HepG2 (cell line): ENCODE data around the gene PAPOLB. TPM values are rescaled to one million over a fixed set of nuclear protein-coding genes. Genes with fewer than 3 reads are reported as not detected.

Experiments used
- ATAC-seq: fragments of 200-7000 bp; cut with Tn5 transposase; 3 replicates; pipeline ENCODE4 v1.9.1; 2020; ENCODE audit warnings: mild to moderate bottlenecking, moderate library complexity
- BruUV-seq: library from RNA; stranded (reverse); fragments of 400-500 nt; replicated peaks from 2 replicates; lab custom pipeline; 2021; lab: Mats Ljungman, UMichigan
- CTCF ChIA-PET: fragments of 300-600 bp; formaldehyde crosslinking; extraction: SDS; loops from one replicate; lab custom pipeline; 2021; ENCODE audit warnings: low total read pairs, inconsistent platforms, low intra/inter-chr PET ratio; lab: Yijun Ruan, JAX
- POLR2A ChIA-PET: fragments of 350-600 bp; sonication (Branson Sonifier 250); formaldehyde crosslinking; loops from one replicate; lab custom pipeline; 2020; ENCODE audit warnings: antibody characterized with exemption, inconsistent platforms; lab: Yijun Ruan, JAX
- DNase-seq: peaks from one replicate; pipeline ENCODE4 v3.0.0-alpha.2; 2015; ENCODE audit warnings: low spot score
- FAIRE-seq: peaks from 3 replicates; lab custom pipeline; 2011; peaks lifted over from hg19 to GRCh38; lab: Jason Lieb, UNC
- H2AFZ ChIP-seq: one replicate; pipeline ENCODE4 v1.6.1; 2011; ENCODE audit warnings: low read length, inconsistent platforms
- H3K27ac ChIP-seq: fragments of 300-600 bp; 3 replicates; pipeline ENCODE4 v1.8.0; 2011; ENCODE audit warnings: mixed run types, mild to moderate bottlenecking, mixed read lengths, low read length, inconsistent platforms; ENCODE audit not compliant: insufficient read depth; ENCODE audit errors: extremely low read length
- H3K27me3 ChIP-seq, 2 experiments: fragments of 200-600 bp in 1 of 2; 2 replicates in 1 of 2; 3 replicates in 1 of 2; pipeline versions ENCODE4 v1.6.0 to v1.8.0; 2011; ENCODE audit warnings: low read length in 2 of 2, mild to moderate bottlenecking in 2 of 2, moderate library complexity in 2 of 2, inconsistent platforms in 1 of 2; ENCODE audit not compliant: insufficient read depth in 2 of 2, control insufficient read depth in 1 of 2
- H3K36me3 ChIP-seq, 2 experiments: fragments of 200-600 bp in 1 of 2; replicated peaks in 1 of 2; 2 replicates in 1 of 2; 3 replicates in 1 of 2; pipeline versions ENCODE4 v1.5.1 to v1.8.0; 2011; ENCODE audit warnings: low read length in 2 of 2, inconsistent platforms in 1 of 2; ENCODE audit not compliant: insufficient read depth in 2 of 2, control insufficient read depth in 1 of 2
- H3K4me1 ChIP-seq: 2 replicates; pipeline ENCODE4 v1.5.1; 2012; ENCODE audit warnings: low read length, inconsistent platforms; ENCODE audit not compliant: insufficient read depth
- H3K4me2 ChIP-seq: 2 replicates; pipeline ENCODE4 v1.6.0; 2011; ENCODE audit warnings: low read depth, low read length, inconsistent platforms
- H3K4me3 ChIP-seq, 3 experiments: fragments of 200-600 bp in 1 of 3; sonication (generic), shearing (Covaris generic) in 1 of 3; replicated peaks in 1 of 3; 2 replicates each; pipeline ENCODE4 v1.5.1; 2011 to 2016; ENCODE audit warnings: low read length in 3 of 3, inconsistent platforms in 2 of 3, low read depth in 2 of 3, mild to moderate bottlenecking in 2 of 3, control low read depth in 1 of 3, mixed read lengths in 1 of 3; ENCODE audit not compliant: insufficient read depth in 1 of 3
- H3K79me2 ChIP-seq: one replicate; pipeline ENCODE4 v1.6.1; 2011; ENCODE audit warnings: low read length, inconsistent platforms; ENCODE audit not compliant: insufficient read depth
- H3K9ac ChIP-seq: 2 replicates; pipeline ENCODE4 v1.6.0; 2011; ENCODE audit warnings: mild to moderate bottlenecking, low read depth, low read length, inconsistent platforms; ENCODE audit not compliant: insufficient read depth
- H3K9me3 ChIP-seq: 2 replicates; pipeline ENCODE4 v1.5.1; 2012; ENCODE audit warnings: mild to moderate bottlenecking, low read length
- H4K20me1 ChIP-seq: 2 replicates; pipeline ENCODE4 v1.6.0; 2011; ENCODE audit warnings: inconsistent platforms, mild to moderate bottlenecking, low read length, moderate library complexity; ENCODE audit not compliant: insufficient read depth
- CCAR2 ChIP-seq: fragments of 200-400 bp; formaldehyde crosslinking; optimal IDR thresholded peaks from 2 replicates; pipeline ENCODE3; 2018; ENCODE audit warnings: low read depth, mild to moderate bottlenecking, low read length, moderate library complexity
- FOXJ3 ChIP-seq: sonication (generic); formaldehyde crosslinking; IDR thresholded peaks from 2 replicates; pipeline ENCODE4 v1.4.0; 2020; ENCODE audit warnings: missing genetic modification reagents, mild to moderate bottlenecking, borderline replicate concordance
- GABPB1 ChIP-seq: IDR thresholded peaks from 2 replicates; pipeline ENCODE4 v1.6.1; 2016; ENCODE audit warnings: mild to moderate bottlenecking, missing genetic modification reagents, moderate library complexity, missing compliant biosample characterization
- KDM6A ChIP-seq: IDR thresholded peaks from 2 replicates; pipeline ENCODE4 v1.6.1; 2016; ENCODE audit warnings: low read depth
- MZF1 ChIP-seq: sonication (generic); formaldehyde crosslinking; IDR thresholded peaks from 2 replicates; pipeline ENCODE4 v1.8.1; 2023; ENCODE audit warnings: mild to moderate bottlenecking, missing genetic modification reagents, borderline replicate concordance
- NCOA5 ChIP-seq: sonication (generic); formaldehyde crosslinking; IDR thresholded peaks from 2 replicates; pipeline ENCODE4 v1.4.0; 2020; ENCODE audit warnings: missing genetic modification reagents
- PTBP1 ChIP-seq: fragments of 200-400 bp; formaldehyde crosslinking; IDR thresholded peaks from 2 replicates; pipeline ENCODE4 v1.6.1; 2018; ENCODE audit warnings: low read length, low read depth; ENCODE audit not compliant: poor library complexity, severe bottlenecking
- RELA ChIP-seq: sonication (generic); formaldehyde crosslinking; IDR thresholded peaks from 2 replicates; pipeline ENCODE4 v1.4.0; 2020; ENCODE audit warnings: missing genetic modification reagents
- SIN3A ChIP-seq: IDR thresholded peaks from 2 replicates; pipeline ENCODE4 v1.6.1; 2011; ENCODE audit warnings: low read depth, mild to moderate bottlenecking, control low read depth, low read length, borderline replicate concordance
- ZNF18 ChIP-seq: sonication (generic); formaldehyde crosslinking; IDR thresholded peaks from 2 replicates; pipeline ENCODE4 v1.8.0; 2022; ENCODE audit warnings: mild to moderate bottlenecking, missing genetic modification reagents; ENCODE audit not compliant: insufficient replicate concordance
- ZNF205 ChIP-seq: IDR thresholded peaks from 2 replicates; pipeline ENCODE4 v1.6.1; 2018; ENCODE audit warnings: missing biosample characterization, missing genetic modification reagents
- ZNF460 ChIP-seq: sonication (generic); formaldehyde crosslinking; IDR thresholded peaks from 2 replicates; pipeline ENCODE4 v1.5.1; 2020; ENCODE audit warnings: missing genetic modification reagents, mild to moderate bottlenecking, borderline replicate concordance
- ZSCAN5A ChIP-seq: sonication (generic); formaldehyde crosslinking; IDR thresholded peaks from 2 replicates; pipeline ENCODE4 v1.8.0; 2022; ENCODE audit warnings: mild to moderate bottlenecking, missing genetic modification reagents, borderline replicate concordance
- ZUFSP ChIP-seq: sonication (generic); formaldehyde crosslinking; IDR thresholded peaks from 2 replicates; pipeline ENCODE4 v1.9.0; 2021; ENCODE audit warnings: missing genetic modification reagents, mild to moderate bottlenecking, borderline replicate concordance
- WGBS: methylation state at CpG from one replicate; pipeline ENCODE4 v1.1.6; 2017; ENCODE audit warnings: low lambda C conversion rate; 5-methylcytosine and 5-hydroxymethylcytosine counted together
- in situ Hi-C: cut with HindIII; loops from 2 replicates; pipeline ENCODE4 v1.10.0; 2017; ENCODE audit warnings: low pct_unique_long_range_greater_than_20kb; ENCODE audit not compliant: extremely low pct_ligation_motif_present
- intact Hi-C: fragments of 100-400 bp; cut with micrococcal nuclease; formaldehyde crosslinking; loops from one replicate; pipeline ENCODE4 v1.10.0; 2022; ENCODE audit not compliant: unreplicated experiment
- polyA plus RNA-seq, 8 experiments: library from polyadenylated mRNA; depleted of rRNA in 3 of 8; stranded (reverse) in 7 of 8; unstranded in 1 of 8; fragments of >200 nt; fragmentation: Illumina TruSeq in 4 of 8; extraction: Trizol in 4 of 8; gene quantifications; 2 replicates each; pipeline versions ENCODE4 v1.2.1 to v1.2.3, GENCODE V29; 2011 to 2016; ENCODE audit warnings: low read depth in 4 of 8, missing spikeins in 1 of 8, mixed read lengths in 1 of 8; ENCODE audit not compliant: insufficient read depth in 1 of 8
- total RNA-seq, 5 experiments: library from RNA; depleted of rRNA; stranded (reverse); fragments of >200 nt; fragmentation: Illumina TruSeq; extraction: Trizol; gene quantifications; 2 replicates each; pipeline ENCODE4 v1.2.3, GENCODE V29; 2016; ENCODE audit warnings: low read depth in 1 of 5

Gene PAPOLB
- total and polyA plus RNA-seq, 2 of the 13 experiments (the other 11 are each of a cell fraction or from before 2014, with no cell fraction given) = not detected

- peaks cover 7% of the 10 kb centered on the region; the same call in 1 of the 2 replicates for H3K4me1 ChIP-seq
- H2AFZ ChIP-seq = no peak overlapping the region
- H3K27ac ChIP-seq = no peak overlapping the region
- WGBS = 76% methylated on average over 11 of the region's 14 CpGs
- in situ Hi-C loops = no loop called here
- no peak for ATAC-seq
- BruUV-seq = no TSS peak
- H3K4me3 ChIP-seq = no peak overlapping the region
- no peak overlapping the region for H3K4me2 ChIP-seq
- no peak for DNase-seq
- CTCF ChIA-PET = no interaction called here
- TF ChIP-seq NCOA5 (CRISPR knock-in tag) (no peak), CCAR2 (no peak), ZNF18 (no peak), ZNF205 (no peak), MZF1 (no peak), PTBP1 (no peak), ZUFSP (no peak), ZSCAN5A (CRISPR knock-in tag) (no peak), ZNF460 (no peak), RELA (CRISPR knock-in tag) (no peak), KDM6A (CRISPR knock-in tag) (no peak), FOXJ3 (no peak), SIN3A (no peak), GABPB1 (CRISPR knock-in tag) (no peak)
- H3K36me3 ChIP-seq = no peaks in the 10 kb centered on the region
- no peaks in the 10 kb centered on the region for H3K79me2 ChIP-seq
- intact Hi-C loops = no loop called here
- no peaks in the 10 kb centered on the region for H4K20me1 ChIP-seq
- POLR2A ChIA-PET = no interaction called here
- no peak overlapping the region for H3K9ac ChIP-seq
- no peaks in the 10 kb centered on the region for H3K9me3 ChIP-seq
- no peak for FAIRE-seq
- H3K27me3 ChIP-seq = peaks cover 11 to 62% of the 10 kb centered on the region in 2 experiments
Observed at GRCh38 chr7:4815121-4815520, 46.7 kb downstream of the PAPOLB start.
